Stimulated activated CD4-positive, alpha-beta T cell treated with anti-CD3 and anti-CD28 coated beads, TNF-alpha, amount 100 ng/mL, for 48 hours (primary cell): ENCODE measurements around the gene NCOA4.
A peak's percentile ranks its signal among the peaks of the same experiment; 100 is the strongest.
"Not testable (repeated sequence)": the region's sequence is repeated elsewhere in the genome, so short reads cannot be mapped to it uniquely, and the experiment has no call there.

Experiments
- DNase-seq, 3 donors: peaks; one replicate each; pipeline ENCODE4 v3.0.0-alpha.2; 2020; ENCODE audit warnings: low read depth in 3 of 3

Gene NCOA4

DNA sequence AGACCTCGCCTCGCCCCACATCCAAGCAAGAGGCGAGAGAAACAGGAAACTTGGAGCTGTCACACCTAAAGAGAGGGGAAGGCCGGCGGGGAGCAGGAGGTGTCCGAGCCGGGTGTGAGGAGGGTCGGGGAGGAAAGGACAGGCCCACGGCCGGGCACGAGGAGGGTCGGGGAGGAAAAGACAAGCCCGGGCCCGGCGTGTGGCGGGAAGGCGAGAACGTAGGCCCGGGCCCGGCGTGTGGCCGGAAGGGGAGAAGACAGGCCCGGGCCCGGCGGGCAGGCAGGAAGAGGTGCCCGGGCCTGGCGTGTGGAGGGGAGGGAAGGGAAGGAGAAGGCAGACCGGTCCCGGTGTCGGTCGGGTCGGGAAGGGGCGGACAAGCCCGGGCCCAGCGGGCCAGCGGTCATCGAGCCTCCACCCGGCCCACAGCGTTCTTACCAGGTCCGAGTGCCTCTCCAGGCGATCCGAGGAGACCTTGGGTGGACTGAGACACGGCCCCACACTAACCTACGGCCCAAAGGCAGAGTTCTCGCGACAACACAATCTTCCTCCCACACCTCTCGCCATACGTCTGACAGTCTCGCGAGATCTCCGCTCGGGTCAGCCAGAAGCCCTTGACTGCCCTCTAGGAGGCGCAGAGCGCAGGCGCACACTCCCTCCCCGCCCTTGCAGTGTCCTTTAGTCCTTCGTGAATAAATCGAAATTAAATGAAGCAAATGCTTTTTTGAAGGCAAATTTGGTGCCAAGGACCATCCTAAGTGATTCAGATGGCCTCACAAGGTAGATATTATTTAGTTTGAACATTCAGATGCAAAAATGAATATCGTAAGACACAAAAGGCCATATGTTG lies at the start of gene NCOA4:
Gene NCOA4 (minus strand): TSS at position 533 of the 847 bp plus-strand sequence. CDS start 13,943 bp downstream, outside the sequence.
- peak; percentile 94 to 96 (median 95) for DNase-seq

DNA sequence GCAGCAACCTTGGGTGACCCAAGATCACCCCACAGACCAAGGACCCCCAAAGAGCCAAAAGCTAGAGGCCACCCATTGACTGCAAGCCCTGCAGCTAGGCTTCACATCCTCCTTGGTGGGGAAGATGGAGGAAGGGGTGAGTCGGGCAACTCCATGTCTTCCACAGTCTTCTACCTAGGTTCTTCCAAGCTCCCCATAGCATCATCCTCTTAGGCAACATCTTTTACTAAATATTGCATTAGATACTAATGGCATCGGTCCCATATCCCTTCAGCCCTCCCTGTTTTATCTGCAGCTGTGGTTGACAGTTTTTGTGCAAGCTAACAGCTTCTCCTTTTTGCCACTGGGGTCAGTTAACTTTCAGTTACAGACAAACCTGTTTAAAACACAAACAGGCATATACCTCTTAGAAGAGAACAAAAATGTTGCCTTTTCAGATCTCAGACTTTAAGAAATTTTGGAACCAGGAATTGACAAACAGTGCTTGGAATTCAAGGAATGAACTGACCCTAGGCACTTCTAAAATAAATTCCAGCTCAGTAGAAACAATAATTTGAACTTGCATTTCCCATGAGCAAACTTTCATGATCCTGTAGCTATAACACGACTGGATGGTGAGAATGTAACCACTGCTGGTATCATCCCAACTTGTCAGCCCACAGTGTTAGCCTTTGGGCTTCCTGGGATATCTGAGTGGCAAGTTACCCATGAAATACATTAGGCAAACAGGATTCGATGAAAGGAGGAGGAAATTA lies 49.6 kb upstream of the NCOA4 start:
- DNase-seq: no peak

DNA sequence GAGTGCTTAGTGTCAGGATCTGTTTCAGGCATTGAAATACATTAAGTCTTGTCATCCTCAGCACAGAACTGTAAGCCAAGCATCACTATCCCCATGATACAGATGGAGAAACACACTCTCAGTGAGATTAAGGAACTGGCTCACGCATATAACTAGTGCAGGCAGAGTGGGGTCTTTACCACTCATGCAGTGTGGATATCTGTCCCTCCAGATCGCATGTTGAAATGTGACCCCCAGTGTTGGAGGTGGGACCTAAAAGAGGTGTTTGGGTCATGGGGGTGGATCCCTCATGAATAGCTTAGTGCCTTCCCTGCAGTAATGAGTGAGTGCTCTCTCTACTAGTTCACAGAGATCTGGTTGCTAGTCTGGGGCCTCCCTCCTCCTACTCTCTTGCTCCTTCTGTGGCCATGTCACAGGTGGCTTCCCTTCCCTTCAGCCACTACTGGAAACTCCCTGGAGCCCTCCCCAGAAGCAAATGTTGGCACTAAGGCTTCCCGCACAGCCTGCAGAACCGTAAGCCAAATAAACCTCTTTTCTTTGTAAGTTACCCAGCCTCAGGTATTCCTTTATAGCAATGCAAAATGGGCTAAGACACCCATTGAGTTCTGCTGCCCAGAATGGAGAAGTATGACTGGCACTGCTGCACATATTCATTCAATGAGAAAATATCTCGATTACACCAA lies 47.4 kb upstream of the NCOA4 start:
- DNase-seq: no peak

DNA sequence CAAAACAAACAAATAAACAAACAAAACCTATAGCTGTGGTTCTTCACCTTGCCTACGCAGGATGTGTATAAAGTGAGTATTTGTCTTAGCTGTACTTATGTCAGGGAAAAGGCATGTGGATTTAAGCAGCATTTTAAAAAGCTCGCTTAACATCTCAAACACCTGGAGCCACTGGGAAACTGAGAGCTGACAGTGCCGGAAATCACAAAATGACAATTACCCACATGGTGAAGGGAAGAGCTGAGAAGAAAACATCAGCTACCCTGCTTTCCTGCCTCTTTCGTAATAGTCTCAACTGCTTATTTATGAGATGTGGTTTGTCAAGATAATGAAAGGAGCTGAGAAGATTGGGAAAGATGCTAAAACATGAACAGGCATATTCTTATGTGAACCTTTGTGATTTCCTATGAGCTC lies 46.7 kb upstream of the NCOA4 start:
- DNase-seq: no peak

DNA sequence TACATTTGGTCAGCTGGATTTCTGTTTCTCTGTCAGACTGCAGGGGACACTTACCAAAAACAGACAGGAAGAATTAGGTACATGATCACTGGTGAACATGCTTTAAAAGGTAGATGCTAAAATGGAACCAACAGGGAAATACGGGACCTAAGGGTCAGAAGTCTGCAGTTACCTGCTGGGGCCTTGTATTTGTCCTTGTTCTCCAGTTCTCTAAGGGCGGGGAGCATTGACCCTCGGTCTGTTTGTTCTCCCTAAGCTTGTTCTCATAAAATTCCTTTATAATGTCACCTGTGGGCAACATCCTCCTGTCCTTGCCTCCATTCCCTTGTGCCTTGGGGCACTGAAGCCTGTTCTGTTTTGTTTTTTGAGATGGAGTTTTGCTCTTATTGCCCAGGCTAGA lies 45.4 kb upstream of the NCOA4 start:
- no peak for DNase-seq

DNA sequence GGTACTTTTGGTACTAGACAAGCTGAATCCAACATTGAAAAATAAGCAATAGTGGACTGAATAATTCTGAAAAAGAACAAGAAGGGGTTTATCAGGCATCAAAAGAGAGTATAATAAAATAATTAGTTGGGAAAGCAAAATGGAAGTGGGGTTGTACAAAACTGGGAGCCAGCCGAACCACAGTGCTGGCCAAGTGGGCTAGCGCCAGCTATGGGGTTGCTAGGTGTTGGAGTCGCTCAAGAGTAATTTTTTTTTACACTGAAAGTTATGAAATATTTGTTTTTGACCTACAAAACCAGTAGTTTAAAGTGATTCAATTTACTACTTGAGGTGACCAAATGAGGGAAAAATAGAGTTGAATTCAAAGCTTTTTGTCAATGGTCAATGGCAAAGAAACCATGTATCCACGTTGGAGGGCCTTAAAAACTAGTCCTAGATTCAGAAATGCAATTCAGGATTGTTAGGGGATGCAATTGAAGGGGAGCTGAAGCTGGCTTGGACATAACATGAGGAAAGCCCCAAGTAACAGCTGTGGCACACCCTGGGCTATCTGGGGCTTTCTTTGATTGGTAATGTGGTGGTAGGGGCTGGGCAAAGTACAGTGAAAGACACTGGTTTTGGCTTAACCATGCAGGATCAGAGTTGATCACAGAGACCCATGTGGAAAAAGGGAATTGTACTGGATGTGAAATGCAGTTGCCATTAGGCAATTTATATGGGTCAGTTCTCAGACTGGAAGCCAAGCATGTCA lies 43.9 kb upstream of the NCOA4 start:
- DNase-seq: no peak

DNA sequence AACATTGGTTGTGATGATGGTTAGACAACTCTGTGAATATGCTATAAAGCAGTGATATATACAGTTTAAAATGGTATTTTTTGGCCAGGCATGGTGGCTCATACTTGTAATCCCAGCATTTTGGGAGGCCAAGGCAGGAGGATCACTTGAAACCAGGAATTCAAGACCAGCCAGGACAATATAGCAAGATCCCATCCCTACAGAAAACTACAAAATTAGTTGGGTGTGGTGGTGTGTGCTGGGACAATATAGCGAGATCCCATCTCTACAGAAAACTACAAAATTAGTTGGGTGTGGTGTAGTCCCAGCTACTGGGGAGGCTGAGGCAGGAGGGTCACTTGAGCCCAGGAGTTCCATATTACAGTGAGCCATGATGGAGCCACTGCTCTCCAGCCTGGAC lies 43.1 kb upstream of the NCOA4 start:
- DNase-seq: no peak

DNA sequence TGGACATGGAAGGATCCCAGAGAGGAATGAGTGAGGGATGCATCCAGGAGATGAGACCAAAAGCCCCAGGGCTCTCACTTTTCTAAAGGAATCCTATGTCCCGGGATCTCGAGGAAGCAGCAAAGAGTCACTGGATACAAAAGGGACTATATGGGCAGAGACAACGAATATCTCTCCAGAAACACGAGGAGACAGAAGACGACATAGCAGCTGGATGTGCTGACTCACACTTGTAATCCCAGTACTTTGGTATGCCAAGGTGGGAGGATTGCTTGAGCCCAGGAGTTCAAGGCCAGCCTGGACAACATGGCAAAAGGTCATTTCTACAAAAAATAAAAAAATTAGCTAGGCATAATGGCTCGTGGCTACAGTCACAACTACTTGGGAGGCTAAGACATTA lies 40.3 kb upstream of the NCOA4 start:
- no peak for DNase-seq

DNA sequence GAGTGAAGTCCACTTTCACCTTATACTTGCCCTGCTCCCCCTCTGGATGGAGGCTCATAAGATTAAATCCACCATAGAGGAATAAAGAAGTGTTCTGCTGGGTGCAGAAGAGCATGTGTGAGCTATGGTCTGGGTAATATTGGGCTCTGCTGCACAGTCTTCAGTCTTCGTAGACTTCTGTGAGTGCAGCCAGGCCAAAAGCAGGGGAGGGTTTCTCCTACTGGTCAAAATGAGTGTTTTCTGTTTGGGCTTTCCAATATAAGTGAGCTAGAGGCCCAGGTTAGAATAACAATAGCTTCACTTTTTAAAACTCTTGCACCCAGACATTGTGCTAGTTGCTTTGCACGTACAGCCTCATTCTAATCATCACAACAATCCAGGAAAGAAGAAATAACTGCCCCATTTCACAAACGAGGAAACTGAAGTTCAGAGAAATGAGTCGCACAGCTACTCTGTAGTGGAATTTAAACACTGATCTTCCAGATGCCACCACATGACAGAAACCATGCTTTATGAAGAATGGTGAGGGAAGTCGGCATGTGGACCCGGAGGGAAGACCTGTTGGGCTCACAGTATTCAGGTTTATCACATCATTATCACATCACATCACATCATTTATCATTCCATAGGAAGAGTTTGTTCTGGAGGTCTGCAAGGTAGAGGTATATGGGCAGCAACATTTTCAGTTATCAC lies 39.5 kb upstream of the NCOA4 start:
- no peak for DNase-seq

DNA sequence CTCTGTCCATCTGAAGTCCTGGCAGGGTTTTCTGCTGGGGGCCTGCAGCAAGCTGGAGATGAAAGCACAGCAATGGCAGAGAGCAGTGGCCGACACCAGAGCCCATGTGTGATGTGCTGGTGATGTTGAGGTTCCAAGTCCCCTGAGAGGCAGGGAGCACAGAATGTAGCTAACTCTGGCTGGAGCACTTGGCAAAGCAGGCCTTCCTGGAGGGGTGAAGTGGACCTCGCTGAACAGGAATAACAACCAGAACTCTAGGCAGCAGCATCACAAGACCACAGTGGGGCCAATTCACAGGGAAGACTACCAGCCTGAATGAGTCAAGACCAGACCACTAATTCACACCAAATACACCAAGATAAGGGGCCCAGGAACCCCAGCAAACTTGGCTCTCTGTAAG lies 38.5 kb upstream of the NCOA4 start:
- DNase-seq: no peak

DNA sequence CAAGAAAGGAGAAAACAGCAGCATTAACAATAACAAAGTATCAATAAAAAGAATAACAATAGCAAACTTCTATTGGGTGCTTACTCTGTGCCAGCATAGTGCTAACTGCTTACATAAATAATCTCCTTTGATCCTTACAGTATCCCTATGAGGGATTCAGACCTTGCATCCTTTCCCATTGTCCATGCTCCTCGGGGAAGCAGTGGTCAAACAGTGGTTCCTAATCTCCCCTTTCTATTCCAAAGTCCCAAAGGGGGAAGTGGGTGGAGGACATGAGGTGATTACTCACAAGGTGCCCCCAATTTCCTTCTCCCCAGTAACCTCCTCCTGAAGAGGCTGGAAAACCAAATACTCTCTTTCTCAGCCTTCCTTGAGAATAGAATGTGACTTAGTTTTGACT lies 37.7 kb upstream of the NCOA4 start:
- no peak for DNase-seq

DNA sequence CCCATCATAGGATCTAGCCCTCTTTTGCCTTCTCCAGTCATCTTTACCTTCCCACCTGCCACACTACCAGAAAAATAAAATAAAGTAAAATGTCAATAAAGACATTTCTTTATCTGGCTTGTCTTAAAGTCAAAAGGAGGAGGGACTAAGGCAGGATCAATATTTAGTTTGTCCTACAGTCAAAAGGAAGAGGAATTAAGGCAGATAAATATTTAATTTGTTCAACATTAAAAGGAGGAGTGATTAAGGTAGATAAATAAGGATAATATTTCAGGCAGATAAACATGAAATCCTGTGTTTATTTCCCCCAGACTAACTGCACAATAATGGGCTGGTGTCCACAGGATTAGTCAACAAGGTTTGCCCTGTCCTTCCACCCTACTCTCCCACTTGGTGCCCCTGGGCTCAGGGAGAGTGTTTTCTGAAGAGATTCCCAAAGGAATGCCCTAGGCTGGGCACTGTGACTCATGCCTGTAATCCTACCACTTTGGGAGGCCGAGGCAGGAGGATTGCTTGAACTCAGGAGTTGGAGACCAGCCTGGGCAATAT lies 33.9 kb upstream of the NCOA4 start:
- DNase-seq: no peak

DNA sequence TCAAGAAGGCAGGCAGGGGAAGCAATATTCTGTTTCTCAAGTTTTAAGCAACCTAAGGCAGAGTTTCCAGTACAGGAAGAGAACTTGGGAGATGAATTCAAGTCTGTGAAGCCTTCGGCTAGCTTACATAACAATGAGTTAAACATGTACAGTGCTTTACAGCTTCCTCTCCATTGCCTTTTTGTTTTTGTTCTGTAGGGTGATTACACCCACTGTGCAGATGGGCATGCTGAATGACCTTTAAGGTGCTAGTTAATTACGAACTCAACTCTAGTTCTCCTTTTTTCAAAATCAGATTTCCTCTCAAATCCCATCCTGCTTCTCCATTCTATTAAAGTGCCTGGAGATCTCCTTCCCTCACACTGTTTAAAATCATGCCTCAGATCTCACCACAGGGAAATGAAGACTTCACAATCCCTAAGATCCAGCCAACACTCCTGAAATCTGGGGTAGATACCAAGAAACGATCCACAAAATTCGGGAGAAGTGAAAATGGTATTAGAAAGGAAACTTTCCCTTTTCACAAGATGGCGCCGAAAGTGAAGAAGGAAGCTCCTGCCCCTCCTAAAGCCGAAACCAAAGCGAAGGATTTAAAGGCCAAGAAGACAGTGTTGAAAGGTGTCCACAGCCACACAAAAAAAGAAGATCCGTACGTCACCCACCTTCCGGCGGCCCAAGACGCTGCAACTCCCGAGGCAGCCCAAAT lies 32.5 kb upstream of the NCOA4 start:
- no peak for DNase-seq

DNA sequence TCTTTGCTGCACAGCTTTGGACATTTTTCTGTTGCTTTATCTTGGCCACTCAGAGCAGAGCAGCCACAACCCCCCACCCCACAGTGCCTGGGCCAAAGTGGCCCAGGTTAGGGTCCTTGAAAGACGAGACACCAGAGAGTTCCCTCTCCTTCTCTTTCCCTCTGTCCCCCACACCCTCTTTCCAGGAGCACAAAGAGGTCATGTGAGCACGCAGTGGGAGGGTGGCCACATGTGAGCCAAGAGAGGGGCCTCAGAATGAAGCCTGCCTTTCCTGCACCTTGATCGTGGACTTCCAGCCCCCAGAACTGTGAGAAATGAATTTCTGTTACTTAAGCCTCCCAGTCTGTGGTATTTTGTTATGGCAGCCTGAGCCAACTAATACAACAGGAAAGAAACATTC lies 30.3 kb upstream of the NCOA4 start:
- DNase-seq: no peak

DNA sequence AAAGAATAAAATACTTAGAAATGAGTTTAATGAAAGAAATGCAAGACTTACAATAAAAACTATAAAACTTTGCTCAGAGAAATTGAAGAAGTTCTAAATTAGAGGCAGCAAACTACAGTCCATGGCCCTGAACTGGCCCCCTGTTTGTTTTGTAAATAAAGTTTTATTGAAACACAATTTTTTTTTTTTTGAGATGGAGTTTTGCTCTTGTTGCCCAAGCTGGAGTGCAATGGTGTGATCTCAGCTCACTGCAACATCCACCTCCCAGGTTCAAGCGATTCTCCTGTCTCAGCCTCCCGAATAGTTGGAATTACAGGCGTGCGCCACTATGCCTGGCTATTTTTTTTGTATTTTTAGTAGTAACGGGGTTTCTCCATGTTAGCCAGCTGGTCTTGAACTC lies 27.5 kb upstream of the NCOA4 start:
- not testable (repeated sequence) for DNase-seq

DNA sequence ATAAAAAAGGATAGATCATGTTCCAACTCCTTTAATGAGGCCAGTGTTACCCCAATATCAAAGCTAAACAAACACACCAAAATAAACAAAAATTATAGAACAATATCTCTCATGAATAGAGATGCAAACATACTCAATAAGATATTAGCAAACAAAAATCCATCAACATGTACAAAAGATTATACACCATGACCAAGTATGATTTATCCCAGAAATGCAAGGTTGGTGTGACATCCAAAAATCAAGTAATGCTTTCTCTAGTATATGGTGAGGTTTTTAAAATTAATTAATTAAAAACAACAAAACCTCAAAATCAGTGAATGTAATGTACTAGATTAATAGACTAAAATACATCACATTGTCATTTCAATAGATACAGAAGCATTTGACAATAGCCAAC lies 26.6 kb upstream of the NCOA4 start:
- no peak for DNase-seq

DNA sequence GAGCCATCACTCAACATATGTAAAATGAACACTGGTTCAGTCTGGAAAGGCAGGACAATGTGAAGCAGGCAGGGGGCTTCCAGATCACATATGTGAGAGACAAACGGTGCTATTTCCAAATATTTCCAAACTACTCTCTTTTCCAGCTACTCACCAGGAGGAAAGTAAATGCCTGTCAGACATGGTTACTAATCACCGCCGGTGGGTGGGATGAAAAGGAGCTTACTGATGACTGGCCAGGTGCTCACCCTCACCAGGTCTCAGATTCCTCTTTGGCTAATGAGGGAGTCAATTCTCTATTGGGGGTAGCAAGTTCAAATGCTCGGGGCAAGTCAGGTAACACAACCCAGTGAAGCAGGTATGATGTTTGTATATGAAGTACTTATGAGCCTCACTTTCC lies 25.3 kb upstream of the NCOA4 start:
- DNase-seq: no peak

DNA sequence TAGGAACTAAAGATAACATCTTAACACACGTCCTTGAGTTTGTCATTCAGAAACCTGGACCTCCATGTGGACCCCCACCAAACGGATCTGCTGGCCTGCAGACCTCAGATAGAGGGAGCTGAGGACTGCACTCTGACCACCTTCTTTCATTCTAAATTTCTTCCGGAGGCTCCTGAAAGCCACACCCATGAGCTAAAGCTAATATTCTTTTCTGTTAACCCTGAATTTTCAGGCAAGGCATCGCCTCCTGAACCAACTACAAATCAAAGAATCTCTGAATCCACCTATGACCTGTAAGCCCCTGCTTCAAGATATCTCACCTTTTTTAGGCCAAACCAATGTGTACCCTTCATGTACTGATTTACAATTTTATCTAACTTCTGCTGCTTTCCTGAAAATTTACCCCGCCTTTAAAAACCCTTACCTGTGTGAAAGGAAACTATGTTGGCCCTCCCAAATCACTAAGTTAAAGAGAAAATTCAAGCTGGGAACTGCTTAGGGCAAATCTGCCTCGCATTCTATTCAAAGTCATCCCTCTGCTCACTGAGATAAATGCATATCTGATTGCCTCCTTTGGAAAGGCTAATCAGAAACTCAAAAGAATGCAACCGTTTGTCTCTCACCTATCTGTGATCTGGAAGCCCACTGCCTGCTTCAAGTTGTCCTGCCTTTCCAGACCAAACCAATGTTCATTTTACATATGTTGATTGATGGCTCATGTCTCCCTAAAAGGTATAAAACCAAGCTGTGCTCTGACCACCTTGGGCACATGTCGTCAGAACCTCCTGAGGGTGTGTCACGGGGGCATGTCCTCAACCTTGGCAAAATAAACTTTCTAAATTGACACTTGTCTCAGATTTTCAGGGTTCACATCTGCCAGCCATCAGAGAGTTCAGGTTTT lies 23.4 kb upstream of the NCOA4 start:
- DNase-seq: no peak

DNA sequence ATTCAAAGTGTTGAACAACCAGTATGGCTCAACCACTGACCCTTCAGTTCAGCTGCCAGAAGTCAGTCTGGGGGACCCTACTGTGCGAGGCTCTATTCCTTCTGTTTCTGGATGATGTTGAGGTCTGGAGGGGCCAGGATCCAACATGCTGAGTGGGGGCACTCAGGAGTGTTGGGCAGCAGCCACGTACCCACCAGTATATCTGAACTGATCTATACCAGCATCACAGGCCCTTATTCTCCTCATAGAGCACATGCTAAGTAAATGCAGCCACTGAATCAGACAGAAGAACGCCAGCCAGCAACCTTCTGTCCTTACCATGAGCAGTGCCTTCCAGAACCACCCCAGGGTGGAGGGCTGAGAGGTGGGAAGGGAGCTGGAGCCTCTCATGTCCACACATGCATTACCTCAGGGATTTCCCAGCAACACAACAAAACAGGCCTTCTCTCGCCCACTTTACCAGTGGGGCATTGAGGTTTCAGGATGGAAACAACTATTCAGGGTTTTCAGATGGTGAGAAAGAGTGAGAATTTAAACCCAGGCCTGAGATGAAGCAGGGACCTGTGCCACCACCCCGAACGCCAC lies 22.5 kb upstream of the NCOA4 start:
- DNase-seq: no peak
